Ovary (tissue), 9 donors: ENCODE results near the gene CUBN. TPM values are rescaled to one million over a fixed set of nuclear protein-coding genes. Genes with fewer than 3 reads are reported as not detected.

Source experiments
- DNase-seq, 5 donors: peaks; one replicate each; pipeline ENCODE4 v3.0.0-alpha.2; 2019 to 2020
- H3K27ac ChIP-seq, 2 donors: fragments of 200-600 bp; one replicate each; pipeline versions ENCODE4 v1.5.1 to v1.8.0; 2019 to 2022
- H3K27me3 ChIP-seq: fragments of 200-600 bp; one replicate; pipeline ENCODE4 v1.8.0; 2022
- H3K36me3 ChIP-seq: fragments of 200-600 bp; sonication (generic); one replicate; pipeline ENCODE4 v1.5.1; 2019
- H3K4me1 ChIP-seq: one replicate; pipeline ENCODE4 v1.8.1; 2013; ENCODE audit warnings: mild to moderate bottlenecking, moderate library complexity; ENCODE audit not compliant: insufficient read depth
- H3K4me3 ChIP-seq: fragments of 200-600 bp; sonication (generic); one replicate; pipeline ENCODE4 v1.5.1; 2017
- H3K9me3 ChIP-seq, 2 donors: fragments of 200-600 bp in 1 of 2; sonication (generic) in 1 of 2; one replicate each; pipeline versions ENCODE4 v1.5.1 to v1.8.1; 2013 to 2019; ENCODE audit warnings: mild to moderate bottlenecking in 1 of 2, moderate library complexity in 1 of 2
- EP300 ChIP-seq: sonication (generic); formaldehyde crosslinking; IDR thresholded peaks from one replicate; pipeline ENCODE4 v1.6.1; 2017; ENCODE audit warnings: antibody characterized with exemption
- POLR2A ChIP-seq: fragments of 450-650 bp; IDR thresholded peaks from one replicate; pipeline ENCODE4 v1.6.1; 2017; ENCODE audit warnings: antibody characterized with exemption, mild to moderate bottlenecking, moderate library complexity
- WGBS, 3 donors: extraction: QIAGEN DNeasy Blood & Tissue Kit in 1 of 3; methylation state at CpG; one replicate each; pipeline versions ENCODE4 v1.1.5 to v1.1.7; 2013 to 2017; 5-methylcytosine and 5-hydroxymethylcytosine counted together
- intact Hi-C, 4 donors: fragments of 100-400 bp; cut with DNase I; formaldehyde crosslinking; loops; one replicate each; pipeline versions ENCODE4 v1.11.0 to v1.15.1; 2022 to 2023
- polyA plus RNA-seq, 2 donors: library from polyadenylated mRNA; stranded (reverse); fragments of 200-250 nt in 1 of 2; fragments of 350-450 nt in 1 of 2; fragmentation: Illumina TruSeq in 1 of 2; extraction: RNeasy Lipid Tissue Mini Kit (QIAGEN cat#74804) in 1 of 2; gene quantifications; one replicate each; pipeline ENCODE4 v1.2.3, GENCODE V29; 2013 to 2014
- total RNA-seq, 7 donors: library from RNA; depleted of rRNA in 2 of 7; stranded (reverse); fragments of >200 nt in 2 of 7; fragmentation: NEBNext Ultra II Directional in 3 of 7; extraction: Animal tissue kit (Norgen Biotek cat#: 25700) in 3 of 7; gene quantifications; one replicate each; pipeline versions ENCODE4 v1.1.0 to v1.2.4, GENCODE V29; 2016 to 2023
- TF ChIP-seq, protein P1 (sequence below), 3 donors: fragments of 450-650 bp in 2 of 3; fragments of 200-600 bp in 1 of 3; IDR thresholded peaks; one replicate each; pipeline versions ENCODE4 v1.5.1 to v1.8.0; 2016 to 2022; ENCODE audit warnings: antibody characterized with exemption in 3 of 3, mild to moderate bottlenecking in 1 of 3
- donor health status: DM: no; HTN: no; CAD: no; lungs with moderate emphysema.
- donor health status: DM: no; HTN: no; CAD: no.
- donor health status: Bipolar disorder and iron deficiency.
- donor health status: DM: yes; HTN: yes; CAD: no.
- donor health status: DM: no; HTN: no; CAD: no.
- donor health status: DM: yes; HTN: yes; CAD: no.

The CUBN gene
- total and polyA plus RNA-seq, 9 donors = 1.9 to 5.8 (median 4.0) TPM

DNA sequence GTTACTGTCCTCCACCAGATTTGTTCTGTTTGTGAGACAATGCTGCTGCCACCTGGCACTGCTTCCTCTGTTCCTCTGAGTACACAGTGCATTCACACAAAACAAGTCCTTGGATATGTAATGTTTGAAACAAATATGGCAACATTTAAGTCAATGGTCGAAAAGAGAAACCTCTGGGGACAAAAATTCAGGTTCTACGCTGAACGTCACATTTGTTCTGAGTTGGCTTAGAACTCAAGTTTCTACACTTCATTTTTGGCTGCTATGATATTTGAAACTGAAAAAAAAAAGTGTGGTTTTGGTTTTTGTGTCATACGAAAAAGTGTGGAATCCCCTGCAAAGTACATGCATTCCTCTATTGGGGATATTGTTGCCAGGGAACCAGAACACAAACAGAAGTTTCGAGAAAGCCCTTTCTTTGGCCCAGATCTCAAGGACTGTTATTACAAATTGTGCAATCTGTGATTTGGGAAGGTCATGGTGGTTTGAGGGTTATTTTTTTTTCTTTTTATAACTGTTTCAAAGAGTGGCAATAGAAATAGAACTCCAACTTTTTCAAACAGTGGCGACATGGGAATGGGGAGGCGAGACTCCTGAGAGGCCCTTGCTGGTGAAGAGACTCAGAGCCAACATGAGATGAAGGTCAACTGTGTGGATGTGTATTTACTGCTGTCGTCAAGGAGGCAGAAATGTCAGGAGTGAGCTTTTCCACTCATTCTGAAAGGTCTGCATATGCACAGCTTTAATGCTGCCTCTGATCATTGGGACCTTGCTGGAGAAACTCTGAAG is 127.5 kb downstream of the CUBN start:
- H3K27ac ChIP-seq = peak overlapping the region; percentile 11 to 95
- intact Hi-C loops = loop anchor here in 2 of 4 donors (10.0 kb wide), 2 partner anchors 193 to 223 kb away; partner anchors contain the start of gene VIM (in 1 of the 2)
- peak; percentile 63 to 82 (median 70) for DNase-seq
- WGBS, 3 donors = 6 to 10% (median 8%) methylated on average over 8 of the region's 8 CpGs
- H3K36me3 ChIP-seq = no peaks in the 10 kb centered on the region
- TF ChIP-seq, protein P1, sequence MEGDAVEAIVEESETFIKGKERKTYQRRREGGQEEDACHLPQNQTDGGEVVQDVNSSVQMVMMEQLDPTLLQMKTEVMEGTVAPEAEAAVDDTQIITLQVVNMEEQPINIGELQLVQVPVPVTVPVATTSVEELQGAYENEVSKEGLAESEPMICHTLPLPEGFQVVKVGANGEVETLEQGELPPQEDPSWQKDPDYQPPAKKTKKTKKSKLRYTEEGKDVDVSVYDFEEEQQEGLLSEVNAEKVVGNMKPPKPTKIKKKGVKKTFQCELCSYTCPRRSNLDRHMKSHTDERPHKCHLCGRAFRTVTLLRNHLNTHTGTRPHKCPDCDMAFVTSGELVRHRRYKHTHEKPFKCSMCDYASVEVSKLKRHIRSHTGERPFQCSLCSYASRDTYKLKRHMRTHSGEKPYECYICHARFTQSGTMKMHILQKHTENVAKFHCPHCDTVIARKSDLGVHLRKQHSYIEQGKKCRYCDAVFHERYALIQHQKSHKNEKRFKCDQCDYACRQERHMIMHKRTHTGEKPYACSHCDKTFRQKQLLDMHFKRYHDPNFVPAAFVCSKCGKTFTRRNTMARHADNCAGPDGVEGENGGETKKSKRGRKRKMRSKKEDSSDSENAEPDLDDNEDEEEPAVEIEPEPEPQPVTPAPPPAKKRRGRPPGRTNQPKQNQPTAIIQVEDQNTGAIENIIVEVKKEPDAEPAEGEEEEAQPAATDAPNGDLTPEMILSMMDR (IDR thresholded peaks at IDR 0.05) = no peak
- TF ChIP-seq EP300 = peak; percentile 78
- TF ChIP-seq POLR2A = no peak
- H3K4me3 ChIP-seq = no peak overlapping the region
- peaks cover 26% of the 10 kb centered on the region for H3K4me1 ChIP-seq
- no peaks in the 10 kb centered on the region for H3K27me3 ChIP-seq
- no peaks in the 10 kb centered on the region for H3K9me3 ChIP-seq

DNA sequence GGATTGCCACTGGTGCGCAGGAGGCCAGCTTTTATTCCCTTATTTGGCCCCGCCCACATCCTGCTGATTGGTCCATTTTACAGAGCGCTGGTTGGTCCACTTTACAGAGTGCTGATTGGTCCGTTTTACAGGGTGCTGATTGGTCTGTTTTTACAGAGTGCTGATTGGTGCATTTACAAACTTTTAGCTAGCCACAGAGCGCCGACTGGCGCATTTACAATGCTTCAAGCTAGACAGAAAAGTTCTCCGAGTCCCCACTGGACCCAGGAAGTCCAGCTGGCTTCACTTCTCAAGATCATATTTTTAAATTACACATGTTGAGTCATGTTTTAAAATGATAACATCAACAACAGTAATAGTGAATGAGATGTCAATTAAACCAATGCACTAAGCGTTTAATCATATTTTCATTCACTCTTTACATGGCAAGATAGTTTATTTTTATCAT is 128.3 kb downstream of the CUBN start:
- Histone ChIP-seq H3K36me3 (no peaks in the 10 kb centered on the region), H3K9me3 (no peaks in the 10 kb centered on the region), H3K27me3 (no peaks in the 10 kb centered on the region), H3K4me3 (no peak overlapping the region), H3K4me1 (peaks cover 23% of the 10 kb centered on the region), H3K27ac (peak overlapping the region in 1 of 2 donors; percentile 95)
- DNase-seq = peak in 3 of 5 donors; percentile 34 to 54 (median 48)
- whole genome bisulfite sequencing, 3 donors = 70 to 83% (median 75%) methylated on average over 9 of the region's 9 CpGs
- intact Hi-C loops = loop anchor here in 2 of 4 donors (10.0 kb wide), 2 partner anchors 193 to 223 kb away; partner anchors contain the start of gene VIM (in 1 of the 2)
- TF ChIP-seq POLR2A = no peak
- TF ChIP-seq, protein P1 (IDR thresholded peaks at IDR 0.05) = peak in 1 of 3 donors; percentile 4

DNA sequence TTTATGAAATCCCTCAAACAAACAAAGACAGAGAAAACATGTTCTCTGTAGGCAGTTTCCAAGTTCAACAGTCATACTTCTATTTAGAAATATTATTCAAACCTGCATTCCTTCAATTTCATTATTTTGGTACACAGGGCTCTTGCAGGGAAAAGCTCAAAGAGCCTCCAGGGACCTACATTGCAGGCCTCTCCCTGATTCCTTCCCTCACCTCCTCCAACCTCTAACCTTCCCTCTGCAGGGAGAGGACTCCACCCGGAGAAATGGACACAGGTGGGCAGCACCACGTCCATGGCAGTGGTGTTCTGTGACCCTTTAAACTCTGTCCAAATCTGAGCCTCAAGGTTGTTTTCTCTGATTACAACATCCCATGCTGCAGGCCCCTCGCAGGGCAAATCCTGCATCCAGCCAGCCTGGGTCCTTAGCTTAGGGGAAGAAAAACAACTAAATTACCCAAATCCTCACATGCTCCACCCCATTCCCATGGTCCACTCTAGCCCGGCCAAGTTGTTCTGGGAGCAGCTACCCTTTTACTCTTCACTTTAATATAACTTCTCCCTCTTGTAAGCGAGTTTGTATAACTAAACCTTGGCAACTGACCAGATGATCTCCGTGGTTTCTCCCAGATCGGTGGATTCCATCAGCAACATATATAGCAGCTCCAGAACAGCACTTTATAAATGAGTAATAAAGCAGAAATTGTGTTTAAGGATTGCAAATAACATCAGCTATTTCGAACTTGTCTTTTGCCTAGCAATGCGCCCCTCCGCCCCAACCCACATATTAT is 129.8 kb downstream of the CUBN start:
- DNase-seq = peak; percentile 55 to 76 (median 59)
- Histone ChIP-seq H3K36me3 (no peaks in the 10 kb centered on the region), H3K4me3 (no peak overlapping the region), H3K4me1 (peaks cover 26% of the 10 kb centered on the region), H3K27ac (peak overlapping the region; percentile 24 to 95), H3K9me3 (no peaks in the 10 kb centered on the region), H3K27me3 (no peaks in the 10 kb centered on the region)
- intact Hi-C loops = loop anchor here in 3 of 4 donors (5.0 to 10.0 kb wide), 3 partner anchors 195 to 227 kb away; partner anchors contain the start of gene VIM (in 2 of the 3)
- 33 to 35% (median 35%) methylated on average over 10 of the region's 10 CpGs for WGBS, 3 donors
- TF ChIP-seq, protein P1 (IDR thresholded peaks at IDR 0.05) = no peak
- TF ChIP-seq POLR2A (no peak), EP300 (no peak)

DNA sequence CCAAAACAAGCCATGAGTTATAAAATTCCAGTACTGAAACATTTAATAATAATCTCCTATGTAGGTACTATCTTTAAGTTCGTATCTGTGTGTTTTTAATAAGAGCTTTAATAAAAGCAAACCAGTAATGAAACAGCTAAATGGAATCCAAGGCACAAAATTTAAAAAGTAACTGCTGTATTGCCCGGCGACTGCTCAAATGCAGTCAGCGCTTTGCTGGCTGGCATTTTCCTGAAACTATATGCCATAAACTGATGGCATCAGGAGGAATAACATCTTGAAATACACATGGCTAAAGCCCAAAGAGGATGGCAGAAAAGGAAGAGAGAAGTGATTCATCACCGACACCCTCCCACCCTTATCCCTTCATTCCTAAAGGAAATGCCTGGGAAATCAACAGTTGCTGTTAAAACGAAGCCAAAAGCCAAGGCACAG is 133.1 kb downstream of the CUBN start:
- no peak overlapping the region for H3K4me3 ChIP-seq
- H3K36me3 ChIP-seq = no peaks in the 10 kb centered on the region
- no peaks in the 10 kb centered on the region for H3K9me3 ChIP-seq
- DNase-seq = no peak
- TF ChIP-seq, protein P1 (IDR thresholded peaks at IDR 0.05) = no peak
- no peak for TF ChIP-seq EP300
- no peak for TF ChIP-seq POLR2A
- intact Hi-C loops = loop anchor here in 1 of 4 donors (5.0 kb wide), 1 partner anchor 231 kb away; the partner anchor contains the start of gene VIM
- peak overlapping the region in 1 of 2 donors; percentile 43 for H3K27ac ChIP-seq
- 12 to 18% (median 13%) methylated on average over 6 of the region's 6 CpGs for WGBS, 3 donors
- peaks cover 17% of the 10 kb centered on the region for H3K4me1 ChIP-seq
- H3K27me3 ChIP-seq = no peaks in the 10 kb centered on the region
